ENCODE results near the gene HMGN3. TPM values are rescaled to one million over a fixed set of nuclear protein-coding genes. Genes with fewer than 3 reads are reported as not detected.

The HMGN3 gene
- total RNA-seq, 6 donors from 2014 or later = 76.2 to 244 (median 102) TPM

- TF ChIP-seq POLR2A (IDR thresholded peaks at IDR 0.05) = no peak
- no peak for TF ChIP-seq CTCF (IDR thresholded peaks at IDR 0.05)
- no peak for TF ChIP-seq POLR2AphosphoS5 (IDR thresholded peaks at IDR 0.05)
- no peak overlapping the region for H3K4me3 ChIP-seq
- DNase-seq = no peak
These were observed 16.1 kb upstream of the HMGN3 start for GRCh38 chr6:79250559-79250958.

GRCh38 chr6:79250107-79250514, 15.6 kb upstream of the HMGN3 start:
- TF ChIP-seq EP300 (IDR thresholded peaks at IDR 0.05) (no peak), POLR2A (IDR thresholded peaks at IDR 0.05) (no peak), POLR2AphosphoS5 (IDR thresholded peaks at IDR 0.05) (no peak), CTCF (IDR thresholded peaks at IDR 0.05) (no peak)
- 68 to 78% methylated on average over 2 of the region's 2 CpGs for WGBS, 2 donors
- Histone ChIP-seq H3K4me1 (no peaks in the 10 kb centered on the region), H3K36me3 (no peaks in the 10 kb centered on the region), H3K27me3 (no peaks in the 10 kb centered on the region), H3K9me3 (no peaks in the 10 kb centered on the region), H3K4me3 (no peak overlapping the region), H3K27ac (no peak overlapping the region)
- ATAC-seq (ENCODE audit: low FRiP score in 2 of 2) (no peak), DNase-seq (no peak)

More at GRCh38 chr6:79250559-79250958, 16.1 kb upstream of the HMGN3 start:
- Histone ChIP-seq H3K9me3 (no peaks in the 10 kb centered on the region), H3K4me1 (no peaks in the 10 kb centered on the region), H3K27me3 (no peaks in the 10 kb centered on the region), H3K27ac (no peak overlapping the region), H3K36me3 (no peaks in the 10 kb centered on the region)
- no peak for ATAC-seq (ENCODE audit: low FRiP score in 2 of 2)
- WGBS, 2 donors = 79 to 88% methylated on average over 2 of the region's 2 CpGs

- H3K9me3 ChIP-seq = no peaks in the 10 kb centered on the region
- WGBS, 2 donors = 98 to 100% methylated on average over 2 of the region's 2 CpGs
- H3K4me1 ChIP-seq = no peaks in the 10 kb centered on the region
- no peaks in the 10 kb centered on the region for H3K36me3 ChIP-seq
- no peak overlapping the region for H3K27ac ChIP-seq
- DNase-seq (no peak), ATAC-seq (ENCODE audit: low FRiP score in 2 of 2) (no peak)
- no peak overlapping the region for H3K4me3 ChIP-seq
- no peaks in the 10 kb centered on the region for H3K27me3 ChIP-seq
- no peak for TF ChIP-seq POLR2AphosphoS5 (IDR thresholded peaks at IDR 0.05)
- no peak for TF ChIP-seq CTCF (IDR thresholded peaks at IDR 0.05)
- no peak for TF ChIP-seq EP300 (IDR thresholded peaks at IDR 0.05)
- TF ChIP-seq POLR2A (IDR thresholded peaks at IDR 0.05) = no peak
These were observed 14.7 kb upstream of the HMGN3 start for GRCh38 chr6:79249136-79249535.

GRCh38 chr6:79246891-79247290, 12.4 kb upstream of the HMGN3 start:
- TF ChIP-seq EP300 (IDR thresholded peaks at IDR 0.05) (no peak), POLR2AphosphoS5 (IDR thresholded peaks at IDR 0.05) (no peak), CTCF (IDR thresholded peaks at IDR 0.05) (no peak), POLR2A (IDR thresholded peaks at IDR 0.05) (no peak)
- Histone ChIP-seq H3K4me1 (no peaks in the 10 kb centered on the region), H3K9me3 (no peaks in the 10 kb centered on the region), H3K4me3 (no peak overlapping the region), H3K27me3 (no peaks in the 10 kb centered on the region), H3K36me3 (no peaks in the 10 kb centered on the region), H3K27ac (no peak overlapping the region)
- DNase-seq = no peak
- ATAC-seq (ENCODE audit: low FRiP score in 2 of 2) = no peak

GRCh38 chr6:79241228-79241627, 6.7 kb upstream of the HMGN3 start:
- H3K4me3 ChIP-seq = no peak overlapping the region
- no peak for ATAC-seq (ENCODE audit: low FRiP score in 2 of 2)
- WGBS, 2 donors = 92 to 94% methylated on average over 2 of the region's 2 CpGs
- no peak for DNase-seq
- no peak overlapping the region for H3K27ac ChIP-seq
- no peaks in the 10 kb centered on the region for H3K36me3 ChIP-seq
- no peaks in the 10 kb centered on the region for H3K27me3 ChIP-seq
- H3K4me1 ChIP-seq = peaks cover 3 to 14% (median 10%) of the 10 kb centered on the region in 4 donors
- no peaks in the 10 kb centered on the region for H3K9me3 ChIP-seq
- TF ChIP-seq CTCF (IDR thresholded peaks at IDR 0.05) (no peak), POLR2A (IDR thresholded peaks at IDR 0.05) (no peak), EP300 (IDR thresholded peaks at IDR 0.05) (no peak), POLR2AphosphoS5 (IDR thresholded peaks at IDR 0.05) (no peak)

Measured in upper lobe of left lung (tissue), 6 donors.